NCI-H510A treated with DMSO at 0.1 percent for 48 hours (cell line): Measurements from ENCODE around the gene SNED1.

Experiments used
- DNase-seq: peaks from one replicate; lab custom pipeline; 2025; lab: John Stamatoyannopoulos, UW

The SNED1 gene

DNA sequence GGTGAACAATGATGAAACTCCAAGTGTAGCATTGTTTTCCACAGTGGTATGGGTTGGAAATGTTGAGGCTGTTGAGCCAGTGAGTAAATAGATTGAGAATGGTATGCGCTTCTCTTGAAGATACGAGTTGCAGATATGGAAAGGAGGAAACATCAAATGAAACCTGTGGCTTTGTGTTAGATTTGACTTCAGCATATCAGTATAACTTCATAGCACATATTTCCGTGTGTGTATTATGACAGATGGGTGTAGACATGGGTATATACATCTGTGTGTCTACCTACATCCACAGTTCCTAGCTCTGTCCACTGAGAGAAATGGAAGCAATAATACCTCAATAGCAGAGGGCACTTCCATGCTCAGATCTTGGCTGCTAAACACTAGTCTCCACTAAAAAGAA is 8.0 kb downstream of the SNED1 start:
- DNase-seq, result no peak

DNA sequence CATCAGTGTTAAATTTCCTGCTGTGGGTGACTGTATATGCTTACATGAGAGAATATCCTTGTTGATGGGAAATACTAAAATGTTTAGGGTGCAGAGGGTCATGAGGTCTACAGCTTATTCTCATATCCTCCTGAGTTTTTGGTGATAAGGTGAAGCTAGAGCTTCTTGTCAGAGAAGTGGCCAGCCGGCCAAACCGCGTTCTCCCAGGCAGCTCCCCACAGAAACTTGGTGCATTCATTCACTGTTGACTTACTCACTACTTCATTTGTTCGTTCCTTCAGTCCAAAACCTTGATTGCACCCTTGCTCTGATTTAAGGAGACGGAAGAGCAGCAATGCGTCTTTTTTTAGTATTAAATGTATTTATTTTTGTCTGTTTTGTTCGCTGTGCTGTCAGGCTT is 8.7 kb downstream of the SNED1 start:
- no peak for DNase-seq

DNA sequence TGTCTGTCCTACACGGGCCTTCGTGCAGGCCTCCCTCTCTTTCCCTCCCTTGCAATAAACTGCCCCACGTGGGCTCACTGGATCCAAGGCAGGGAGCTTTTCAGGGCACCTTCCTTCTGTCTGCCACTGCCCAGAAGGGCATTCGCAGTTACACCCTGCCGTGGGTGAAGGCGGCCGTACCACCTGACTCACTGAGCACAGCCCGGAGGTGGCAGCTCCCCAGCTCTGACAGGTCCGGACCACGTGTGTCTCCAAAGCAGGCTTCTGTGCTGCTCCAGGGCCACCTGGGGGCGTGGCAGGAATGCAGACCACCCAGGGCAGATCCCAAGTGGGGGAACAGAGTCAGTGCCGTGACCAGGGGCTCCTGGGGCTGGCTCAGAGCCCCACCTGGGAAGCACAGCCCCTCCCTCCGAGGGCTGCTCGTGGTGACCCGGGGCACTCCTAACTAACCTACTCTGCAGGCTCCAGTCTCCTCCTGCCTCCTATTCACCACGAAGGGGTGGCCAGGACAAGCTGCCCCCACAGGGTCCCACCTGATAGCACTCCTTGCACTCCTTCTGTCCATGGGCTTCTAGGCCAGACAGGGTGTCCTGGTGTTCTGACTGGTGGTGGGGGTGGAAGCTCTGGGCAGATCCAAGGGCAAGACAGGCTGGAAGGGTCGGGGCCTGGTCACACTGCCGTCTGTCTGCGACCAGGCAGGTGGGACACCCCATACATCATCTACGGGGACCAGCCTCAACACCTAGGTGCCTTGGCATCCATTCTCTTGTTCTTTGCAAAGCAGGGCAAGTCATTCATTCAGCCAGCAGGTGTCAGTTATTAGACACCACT is 9.7 kb downstream of the SNED1 start:
- no peak for DNase-seq

DNA sequence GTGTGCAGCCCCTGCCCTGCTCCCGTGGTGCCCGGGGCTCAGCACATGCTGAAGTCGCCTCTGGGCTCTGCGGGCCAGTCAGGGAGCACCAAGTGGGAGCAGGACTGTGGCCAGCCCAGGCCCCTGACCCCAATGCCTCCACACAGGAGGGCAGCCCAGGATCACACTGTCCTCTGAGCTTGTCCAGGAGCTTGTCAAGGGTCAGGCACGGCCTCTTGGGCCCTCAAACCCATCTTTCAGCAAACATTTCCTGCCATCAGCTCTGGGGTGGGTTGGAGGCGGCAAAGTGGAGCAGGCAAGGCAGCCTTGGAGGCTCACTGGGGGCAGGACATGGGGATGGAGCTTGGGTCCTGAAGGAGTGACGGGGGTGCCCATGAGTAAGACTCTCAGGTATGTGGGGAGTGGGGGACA is 10.3 kb downstream of the SNED1 start:
- DNase-seq, result no peak

DNA sequence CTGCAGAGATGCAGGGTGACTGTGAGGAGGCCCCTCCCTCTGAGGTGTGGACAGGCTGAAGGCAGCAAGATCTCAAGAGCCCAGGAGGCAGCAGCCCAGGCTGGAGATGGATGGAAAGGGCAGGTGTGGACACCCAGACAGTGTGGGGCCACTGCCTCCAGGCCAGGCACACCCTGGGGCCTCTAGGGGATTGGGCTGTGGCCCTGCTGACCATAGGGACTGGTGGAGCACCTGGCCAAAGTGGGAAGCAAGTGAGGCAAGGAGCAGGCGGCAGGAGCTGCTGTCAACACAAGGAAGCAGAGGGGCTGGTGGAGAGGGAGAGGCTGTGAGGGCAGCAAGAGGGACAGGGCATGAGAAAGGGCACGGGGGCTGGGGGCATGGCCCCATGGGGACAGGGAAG is 10.8 kb downstream of the SNED1 start:
- no peak for DNase-seq

DNA sequence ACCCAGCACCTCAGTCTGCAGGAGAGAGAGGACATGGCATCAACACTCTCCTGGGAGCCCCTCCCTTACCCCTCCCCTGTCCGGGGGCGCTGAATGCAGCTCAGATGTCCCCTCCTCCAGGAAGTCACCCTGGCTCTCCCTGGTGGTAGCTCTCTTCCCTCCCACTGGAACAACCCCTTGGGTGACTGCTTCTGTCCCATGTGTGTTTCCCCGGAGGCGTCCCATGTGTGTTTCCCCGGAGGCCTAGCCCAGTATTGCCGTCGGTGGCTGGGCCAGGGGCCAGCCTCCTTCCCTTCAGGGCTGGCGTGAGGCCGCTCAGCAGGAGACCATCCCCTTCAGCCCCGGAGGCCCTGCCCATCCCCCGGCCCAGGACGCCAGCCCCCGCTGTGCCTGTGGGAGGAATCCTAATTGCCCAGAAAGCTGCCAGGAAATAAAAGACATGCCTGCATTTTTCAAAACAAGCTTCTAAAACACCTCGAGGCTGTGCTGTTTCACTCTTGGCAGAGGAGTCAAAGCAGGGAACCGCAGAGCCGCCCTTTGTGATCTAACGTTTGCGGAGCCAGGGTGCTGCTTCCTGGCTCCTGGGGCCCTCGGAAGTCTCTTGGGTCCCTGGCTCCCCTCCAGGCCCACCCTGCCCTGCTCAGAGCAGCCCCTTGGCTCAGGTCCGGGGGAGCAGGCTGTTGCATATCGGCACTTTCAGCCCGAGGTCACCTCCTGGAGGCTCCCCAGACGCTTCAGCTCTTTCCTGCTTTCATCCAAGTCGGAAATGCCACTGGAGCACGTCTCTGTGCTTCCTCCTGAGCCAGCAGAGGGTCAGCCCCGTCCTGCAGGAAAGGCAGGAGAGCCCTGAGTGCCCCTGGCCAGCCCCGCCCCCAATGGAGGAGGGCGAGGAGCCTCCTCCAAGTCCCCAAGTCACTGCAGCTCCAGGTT is 11.4 kb downstream of the SNED1 start:
- DNase-seq, result no peak

DNA sequence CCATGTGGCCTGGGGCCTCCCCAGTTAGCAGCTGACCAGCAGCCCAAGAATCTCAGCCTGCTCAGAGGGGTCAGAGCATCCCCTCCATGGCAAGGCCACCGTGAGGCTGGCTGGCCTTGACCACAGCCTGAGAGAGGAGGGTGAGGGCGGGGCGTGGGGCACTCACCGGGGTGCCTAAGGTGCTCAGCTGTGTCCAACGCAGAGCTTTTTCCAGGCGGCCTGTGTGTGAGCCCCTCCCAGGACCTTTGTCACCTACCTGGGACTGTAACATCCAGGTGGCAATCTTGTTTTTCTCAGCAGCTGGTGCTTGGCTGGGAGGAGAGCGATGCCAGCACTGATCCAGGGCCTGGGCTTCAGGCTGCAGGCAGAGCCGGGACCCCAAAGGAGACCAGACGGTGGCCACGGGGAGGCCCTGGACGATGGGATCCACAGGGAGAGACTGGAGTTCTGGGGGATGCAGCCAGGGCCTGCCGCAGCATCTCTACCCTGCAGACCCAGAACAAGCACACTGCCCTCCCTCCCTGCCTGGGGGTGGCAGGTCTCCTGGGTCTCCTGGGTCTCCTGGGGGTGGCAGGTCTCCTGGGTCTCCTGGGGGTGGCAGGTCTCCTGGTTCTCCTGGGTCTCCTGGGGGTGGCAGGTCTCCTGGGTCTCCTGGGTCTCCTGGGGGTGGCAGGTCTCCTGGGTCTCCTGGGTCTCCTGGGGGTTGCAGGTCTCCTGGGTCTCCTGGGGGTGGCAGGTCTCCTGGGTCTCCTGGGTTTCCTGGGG is 12.3 kb downstream of the SNED1 start:
- no peak for DNase-seq

DNA sequence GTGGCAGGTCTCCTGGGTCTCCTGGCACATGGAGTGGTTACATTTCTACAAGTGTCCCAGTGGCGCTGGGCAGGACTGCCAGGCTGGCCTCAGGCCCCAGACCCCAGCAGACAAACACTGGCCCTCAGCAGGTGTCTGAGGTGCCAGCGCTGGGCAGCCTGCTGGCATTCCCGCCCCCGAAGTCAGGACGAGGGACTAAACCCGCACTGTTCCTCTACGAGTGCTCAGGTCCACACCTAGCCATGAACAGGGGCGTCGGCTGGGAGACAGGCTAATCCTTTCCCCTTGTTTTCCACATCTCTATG is 12.8 kb downstream of the SNED1 start:
- no peak for DNase-seq

DNA sequence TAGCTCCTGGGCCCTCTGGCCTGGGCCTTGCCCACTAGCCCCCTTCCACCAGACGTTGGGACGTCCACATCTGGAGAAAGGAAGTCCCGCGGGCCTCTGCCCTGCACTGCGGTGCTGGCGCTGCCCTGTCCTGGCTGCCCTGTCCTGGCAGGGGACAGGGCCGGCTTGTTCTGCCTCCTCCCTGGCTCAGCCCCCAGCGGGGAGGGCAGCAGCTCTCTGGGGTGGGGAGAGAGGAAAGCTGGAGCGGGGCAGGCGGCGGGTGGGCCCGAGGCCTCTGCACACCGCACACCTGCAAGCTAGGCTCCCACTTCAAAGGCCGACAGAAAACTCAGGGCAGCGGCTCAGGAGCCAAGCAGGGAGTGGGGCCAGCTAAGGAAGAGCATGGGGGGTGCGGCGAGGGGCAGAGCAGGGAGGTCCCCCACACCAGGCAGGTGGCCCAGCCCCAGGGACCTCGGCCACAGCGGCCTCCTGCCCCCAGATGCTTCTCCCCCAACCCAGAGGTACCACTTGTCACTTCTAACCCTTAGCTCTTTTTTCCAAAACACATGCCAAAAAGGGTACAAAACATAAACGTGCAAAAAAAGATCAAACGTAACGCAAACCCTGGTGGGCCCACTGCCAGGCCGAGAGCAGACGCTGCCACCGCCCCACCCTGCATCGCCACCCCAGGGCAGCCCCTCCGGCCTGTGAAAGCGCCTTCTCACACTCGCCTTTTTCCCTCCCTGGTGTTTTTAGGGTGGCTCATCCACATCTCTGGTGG is 13.5 kb downstream of the SNED1 start:
- no peak for DNase-seq

DNA sequence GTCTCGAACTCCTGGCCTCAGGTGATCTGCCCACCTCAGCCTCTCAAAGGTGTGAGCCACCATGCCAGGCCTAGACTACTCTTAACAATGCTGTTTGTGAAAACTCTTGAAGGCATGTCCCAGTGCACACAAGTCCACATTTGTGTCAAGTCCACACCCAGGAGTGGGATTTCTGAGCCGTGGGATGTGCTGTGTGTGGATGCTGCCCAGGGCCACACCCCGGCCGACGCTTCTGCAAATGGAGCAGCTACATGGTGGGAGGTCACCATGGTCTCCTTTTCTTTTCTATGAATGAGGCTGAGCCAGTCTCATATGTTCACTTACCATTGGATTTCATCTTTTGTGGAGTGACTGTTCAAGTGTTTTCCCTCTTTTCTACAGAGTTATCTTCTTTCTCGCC is 15.8 kb downstream of the SNED1 start:
- no peak for DNase-seq

DNA sequence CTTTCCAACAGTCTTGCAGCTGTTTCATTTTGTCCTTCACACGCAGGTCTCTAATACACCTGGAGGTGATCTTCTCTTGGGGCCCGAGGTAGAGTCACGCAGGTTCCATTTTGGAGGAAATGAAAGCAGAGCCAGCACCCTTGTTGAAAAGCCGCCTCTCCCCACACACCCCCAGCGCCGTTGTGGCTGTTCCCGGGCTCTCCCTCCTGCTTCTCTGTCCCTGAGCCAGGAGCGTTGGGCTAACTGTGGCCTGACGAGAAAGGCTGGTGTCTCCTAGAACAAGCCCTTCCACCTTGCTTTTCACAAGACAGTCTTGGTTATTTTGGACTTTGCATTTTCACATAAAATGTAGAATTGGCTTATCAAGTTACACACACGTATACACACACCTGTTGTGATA is 16.3 kb downstream of the SNED1 start:
- no peak for DNase-seq

DNA sequence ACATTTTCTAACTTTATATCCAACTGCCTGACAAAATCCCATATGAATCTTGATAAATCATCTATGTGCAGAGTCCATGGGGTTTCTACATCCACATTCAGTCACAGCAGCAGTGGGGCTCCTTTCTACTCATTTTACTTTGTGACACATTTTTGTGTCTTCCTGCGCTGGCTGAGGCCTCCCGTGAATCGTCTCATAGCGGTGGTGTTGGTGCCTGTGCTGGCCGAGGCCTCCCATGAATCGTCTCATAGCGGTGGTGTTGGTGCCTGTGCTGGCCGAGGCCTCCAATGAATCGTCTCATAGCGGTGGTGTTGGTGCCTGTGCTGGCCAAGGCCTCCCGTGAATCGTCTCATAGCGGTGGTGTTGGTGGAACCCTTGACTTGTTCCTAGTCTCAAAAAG is 17.0 kb downstream of the SNED1 start:
- no peak for DNase-seq

DNA sequence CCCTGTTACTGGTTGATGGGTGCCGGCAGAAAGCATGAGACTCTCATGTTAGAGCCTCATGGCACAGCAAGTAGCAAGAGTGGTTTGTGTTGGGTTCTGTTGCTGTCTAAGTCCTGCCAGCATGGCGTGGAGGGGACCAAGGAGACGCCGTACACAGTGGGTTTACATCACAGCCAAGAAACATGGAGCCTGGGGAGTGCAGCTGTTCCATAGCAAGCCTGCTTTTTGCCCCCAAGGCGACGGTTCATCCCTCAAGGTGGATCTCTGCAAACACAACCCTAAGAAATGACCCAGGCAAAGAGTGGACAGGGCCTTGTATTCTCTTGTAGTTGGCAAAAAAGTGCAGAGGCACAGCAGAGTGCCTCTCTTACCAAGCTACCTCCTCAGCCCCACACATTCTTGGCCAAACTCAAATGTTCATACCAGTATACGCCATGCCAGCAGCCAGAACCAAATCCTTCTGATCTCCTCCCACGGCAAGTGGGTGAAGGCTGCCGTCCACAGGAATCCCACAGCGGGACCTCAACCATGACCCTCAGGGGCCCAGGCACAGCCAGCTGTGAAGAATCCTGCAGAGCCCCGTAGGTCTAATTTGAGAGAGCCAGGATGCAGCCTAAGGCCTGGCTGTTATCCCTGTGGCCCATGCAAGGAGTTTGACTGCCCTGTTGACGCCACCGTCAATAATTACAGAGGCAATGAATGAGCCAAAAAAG is 19.0 kb downstream of the SNED1 start:
- DNase-seq, result no peak

DNA sequence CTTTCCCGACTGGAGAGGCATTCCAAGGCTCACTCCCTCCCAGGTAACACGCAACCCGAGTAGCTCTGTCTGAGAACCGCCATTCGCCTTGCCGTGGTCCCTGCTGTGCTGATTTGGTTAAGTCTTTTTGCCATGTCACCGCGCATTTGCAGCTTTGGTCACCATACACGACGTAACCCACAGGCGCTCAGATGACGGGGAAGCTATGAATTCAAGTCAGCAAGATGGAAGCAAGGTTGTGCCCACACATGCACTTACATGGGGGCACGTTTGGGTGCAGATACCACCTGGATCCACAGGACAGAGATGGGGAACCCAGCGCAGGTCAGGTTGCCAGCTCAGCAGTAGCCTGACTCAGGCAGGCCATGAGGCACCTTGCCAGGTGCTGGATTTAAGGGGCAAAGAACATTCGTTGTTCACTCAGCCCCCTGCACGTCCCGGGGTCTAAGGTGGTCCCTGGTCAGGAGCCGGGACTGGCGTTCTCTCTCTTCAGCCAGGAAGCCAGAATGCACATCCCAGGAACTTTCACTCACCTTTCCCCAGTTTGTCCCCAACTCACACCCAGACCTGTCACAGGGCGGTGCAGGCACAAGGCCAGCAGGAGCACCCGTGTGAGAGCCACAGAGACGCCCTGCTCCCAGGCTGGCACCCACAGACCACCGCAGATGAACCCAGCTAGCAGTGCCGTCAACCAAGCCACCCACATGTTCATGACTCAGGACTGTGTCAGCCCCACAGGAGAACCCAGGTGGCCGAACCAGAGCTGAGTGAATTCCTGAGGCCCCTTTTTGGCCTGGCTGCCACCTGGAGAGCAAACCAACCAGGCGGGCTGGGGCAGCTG is 19.9 kb downstream of the SNED1 start:
- DNase-seq, result no peak

DNA sequence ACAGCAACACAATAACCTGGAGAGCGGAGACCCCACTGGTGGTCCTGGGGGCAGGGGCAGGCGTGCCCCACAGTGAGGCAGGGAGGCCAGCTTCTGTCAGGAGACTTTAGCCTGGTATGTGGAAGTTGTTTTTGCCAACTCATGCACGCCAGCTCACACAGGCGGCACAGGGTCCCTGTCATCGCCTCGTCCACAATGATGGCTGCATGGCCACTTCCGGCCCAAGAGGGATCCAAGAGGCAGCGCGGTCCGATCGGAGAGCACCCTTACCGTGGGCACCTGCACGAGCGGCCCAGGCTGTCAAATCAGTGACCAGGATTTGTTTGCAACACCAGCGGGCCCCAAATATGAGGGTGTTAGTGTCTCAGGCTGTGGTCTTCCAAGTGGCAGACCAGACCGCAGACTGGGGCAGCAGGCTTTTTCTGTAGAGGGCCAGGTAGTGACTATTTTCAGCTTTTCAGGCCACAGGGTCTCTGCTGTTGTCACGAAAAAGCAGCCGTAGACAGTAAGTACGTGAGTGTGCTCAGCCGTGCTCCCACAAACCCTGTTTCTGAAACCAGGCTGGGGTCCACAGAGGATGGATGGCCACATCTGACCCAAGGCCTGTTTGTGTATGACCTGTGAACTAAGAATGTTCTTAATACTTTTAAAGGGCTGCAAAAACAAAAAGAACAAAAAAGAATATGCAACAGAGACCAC is 21.2 kb downstream of the SNED1 start:
- DNase-seq, result no peak

DNA sequence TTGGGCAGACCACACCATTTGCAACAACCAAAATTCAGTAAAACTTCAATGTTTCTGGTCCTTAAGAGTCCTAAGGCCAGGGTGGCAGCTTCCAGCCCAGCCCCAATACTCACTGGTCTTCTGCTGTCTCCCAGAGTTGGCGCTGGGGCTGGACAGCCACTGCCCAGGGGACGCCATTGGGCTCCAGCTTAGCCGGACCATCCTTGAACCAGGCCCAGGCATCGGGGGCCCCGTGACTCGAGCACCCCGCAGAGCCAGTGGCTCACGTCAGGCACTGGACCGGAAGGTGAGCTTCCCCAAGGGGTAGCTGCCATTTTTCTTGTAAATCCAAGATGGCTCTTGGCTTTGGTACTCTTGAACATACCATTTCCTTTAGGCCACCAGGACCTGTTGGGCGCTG is 21.8 kb downstream of the SNED1 start:
- no peak for DNase-seq

DNA sequence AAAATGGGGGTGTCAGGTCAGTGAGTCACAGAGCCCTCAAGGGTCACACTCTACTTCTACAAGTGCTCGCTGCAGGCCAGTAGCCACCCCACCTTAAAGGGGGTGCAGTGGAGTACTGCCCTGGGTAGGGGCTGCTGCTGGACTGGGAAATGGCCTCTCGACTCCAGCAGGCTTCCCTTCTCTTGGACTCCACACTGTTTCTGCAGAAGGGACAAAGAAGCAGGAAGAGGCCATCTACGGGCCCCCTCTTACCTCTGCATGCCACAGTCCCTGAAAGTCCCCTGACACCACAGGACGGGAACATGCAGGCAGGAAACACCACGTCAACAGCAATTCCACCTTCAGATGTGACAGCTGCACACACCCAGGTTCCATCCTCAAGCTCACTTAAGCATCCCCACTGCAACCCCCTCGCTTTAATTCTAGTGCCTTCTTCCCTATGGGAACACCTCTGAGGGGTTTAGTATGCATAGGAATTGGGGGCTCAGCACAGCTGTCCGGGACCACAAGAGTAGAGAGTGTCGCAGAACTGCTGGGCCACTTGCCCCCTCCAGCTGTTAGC is 22.3 kb downstream of the SNED1 start:
- DNase-seq, result no peak

DNA sequence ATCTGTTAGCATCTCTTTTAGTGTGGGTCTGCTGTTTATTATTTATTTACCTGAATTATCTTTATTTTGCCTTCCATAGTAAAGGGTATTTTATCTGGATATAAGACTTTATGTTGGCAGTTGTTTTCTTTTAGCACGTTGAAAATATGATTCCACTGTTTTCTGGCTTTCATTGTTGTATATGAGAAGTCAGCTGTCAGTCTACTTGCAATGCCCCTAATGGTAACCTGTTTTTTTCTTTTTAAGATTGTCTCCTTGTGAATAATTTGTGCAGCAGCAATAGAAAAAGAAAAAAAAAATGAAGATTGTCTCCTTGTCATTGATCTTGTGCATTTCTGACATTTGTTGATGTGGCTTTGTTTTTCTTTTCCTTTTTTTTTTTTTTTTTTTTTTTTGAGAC is 27.2 kb downstream of the SNED1 start:
- DNase-seq, result no peak

DNA sequence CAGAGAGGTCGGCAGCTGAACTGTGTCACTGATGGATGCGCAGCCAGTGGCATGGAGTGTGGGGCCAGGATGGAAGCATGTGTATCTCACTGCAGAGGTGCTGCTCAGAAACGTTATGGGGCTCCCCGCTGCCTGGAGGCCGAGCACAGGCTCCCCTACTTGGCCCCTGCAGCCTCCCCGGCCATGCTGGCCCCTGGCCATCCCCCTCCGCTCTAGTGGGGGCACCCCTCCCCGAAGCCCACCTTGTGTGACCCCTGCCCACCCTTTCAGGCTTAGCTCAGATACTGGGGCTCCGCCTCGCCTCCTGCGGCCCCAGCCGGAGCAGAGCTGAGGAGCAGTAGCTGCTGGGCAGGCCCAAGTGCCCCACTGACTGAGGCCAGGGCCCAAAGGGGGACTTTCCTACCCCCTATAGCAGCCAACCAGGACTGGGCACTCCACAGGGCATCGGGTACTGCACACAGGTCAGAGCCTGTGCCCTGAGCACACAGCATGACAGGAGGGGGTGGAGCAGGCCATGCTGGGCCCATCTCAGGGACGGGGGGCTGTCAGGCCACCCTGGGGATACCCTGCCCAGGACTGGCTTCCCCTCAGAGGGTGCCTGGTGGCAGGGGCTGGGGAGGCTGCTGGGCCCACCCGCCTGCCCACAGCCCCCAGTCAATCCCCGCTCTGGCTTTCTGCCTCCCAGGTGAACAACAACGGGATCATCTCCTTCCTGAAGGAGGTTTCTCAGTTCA is 31.3 kb downstream of the SNED1 start:
- DNase-seq, result no peak
